Midbrain (tissue), 1 donor: Measurements from ENCODE around the gene CALD1.

Experiments used
- DNase-seq: peaks from one replicate; lab custom pipeline; 2025; lab: John Stamatoyannopoulos, UW

CALD1 gene

GRCh38 chr7:134865001-134865845, 85.8 kb downstream of the CALD1 start:
- no peak for DNase-seq

- no peak for DNase-seq
These were observed 87.2 kb downstream of the CALD1 start for GRCh38 chr7:134866617-134867016.

- DNase-seq = no peak
These were observed 90.7 kb downstream of the CALD1 start for GRCh38 chr7:134870156-134870555.

GRCh38 chr7:134870781-134871180, 91.3 kb downstream of the CALD1 start:
- no peak for DNase-seq

- no peak for DNase-seq
These were observed 93.8 kb downstream of the CALD1 start for GRCh38 chr7:134873253-134873652.

- DNase-seq = no peak
These were observed 95.0 kb downstream of the CALD1 start for GRCh38 chr7:134874407-134874806.

- no peak for DNase-seq
These were observed 96.4 kb downstream of the CALD1 start for GRCh38 chr7:134875867-134876266.

GRCh38 chr7:134878746-134879357, 99.4 kb downstream of the CALD1 start:
- no peak for DNase-seq

GRCh38 chr7:134879815-134880475, 100.5 kb downstream of the CALD1 start:
- DNase-seq = no peak

- DNase-seq = no peak
These were observed 103.0 kb downstream of the CALD1 start for GRCh38 chr7:134882481-134882880.

- DNase-seq = no peak
These were observed 106.5 kb downstream of the CALD1 start for GRCh38 chr7:134885967-134886352.

- DNase-seq = no peak
These were observed 107.1 kb downstream of the CALD1 start for GRCh38 chr7:134886353-134887057.

- no peak for DNase-seq
These were observed 108.1 kb downstream of the CALD1 start for GRCh38 chr7:134887523-134887922.

GRCh38 chr7:134888141-134888740, 108.8 kb downstream of the CALD1 start:
- DNase-seq = no peak

GRCh38 chr7:134890246-134891240, 111.1 kb downstream of the CALD1 start:
- DNase-seq = peak; percentile 79

- peak; percentile 87 for DNase-seq
These were observed 111.8 kb downstream of the CALD1 start for GRCh38 chr7:134891262-134891695.

- DNase-seq = peak; percentile 48
These were observed 112.6 kb downstream of the CALD1 start for GRCh38 chr7:134891696-134892678.

GRCh38 chr7:134892963-134893362, 113.5 kb downstream of the CALD1 start:
- no peak for DNase-seq

- DNase-seq = no peak
These were observed 114.5 kb downstream of the CALD1 start for GRCh38 chr7:134893920-134894319.
